OCI-LY3 (cell line): ENCODE results near the gene METTL13.
A peak's percentile ranks its signal among the peaks of the same experiment; 100 is the strongest.

Experiments
- H2AFZ ChIP-seq: fragments of 200-600, 300-600 bp; shearing (Covaris generic); 2 replicates; pipeline ENCODE4 v1.6.0; 2014; ENCODE audit warnings: antibody characterized with exemption, low read depth, low read length
- H3K27ac ChIP-seq: fragments of 200-600, 300-600 bp; sonication (generic); 2 replicates; pipeline ENCODE4 v1.5.1; 2014; ENCODE audit warnings: mild to moderate bottlenecking, low read length, moderate library complexity, mixed read lengths
- H3K27me3 ChIP-seq: fragments of 200-600, 300-600 bp; sonication (generic); 2 replicates; pipeline ENCODE4 v1.6.1; 2014; ENCODE audit warnings: low read depth, low read length, mixed read lengths
- H3K36me3 ChIP-seq: fragments of 200-600, 300-600 bp; sonication (generic); replicated peaks from 2 replicates; pipeline ENCODE3; 2014; ENCODE audit warnings: low read depth, low read length, mixed read lengths
- H3K4me1 ChIP-seq: fragments of 300-600, 200-600 bp; sonication (generic); 2 replicates; pipeline ENCODE4 v1.6.1; 2014; ENCODE audit warnings: low read length, mixed read lengths
- H3K4me2 ChIP-seq: fragments of 200-600, 300-600 bp; sonication (generic); 2 replicates; pipeline ENCODE4 v1.6.1; 2014; ENCODE audit warnings: low read length, mixed read lengths
- H3K4me3 ChIP-seq: fragments of 300-600, 200-600 bp; sonication (generic); 2 replicates; pipeline ENCODE4 v1.5.1; 2014; ENCODE audit warnings: antibody characterized with exemption, mild to moderate bottlenecking, low read length, moderate library complexity
- H3K79me2 ChIP-seq: fragments of 300-600, 200-600 bp; shearing (Covaris generic); 2 replicates; pipeline ENCODE4 v1.6.1; 2014; ENCODE audit warnings: mild to moderate bottlenecking, low read length, mixed read lengths
- H3K9ac ChIP-seq: fragments of 300-600, 200-600 bp; shearing (Covaris generic); 2 replicates; pipeline ENCODE4 v1.6.0; 2014; ENCODE audit warnings: mild to moderate bottlenecking, low read length, moderate library complexity
- H3K9me3 ChIP-seq: fragments of 200-600, 300-600 bp; shearing (Covaris generic); 2 replicates; pipeline ENCODE4 v1.6.1; 2014; ENCODE audit warnings: low read length, mixed read lengths; ENCODE audit not compliant: insufficient read depth
- H4K20me1 ChIP-seq: fragments of 200-600, 300-600 bp; sonication (generic); 2 replicates; pipeline ENCODE4 v1.6.1; 2016; ENCODE audit warnings: low read length, mixed read lengths; ENCODE audit not compliant: insufficient read depth
- CTCF ChIP-seq: fragments of 200-600, 300-600 bp; sonication (generic); IDR thresholded peaks from 2 replicates; pipeline ENCODE4 v1.5.1; 2014; ENCODE audit warnings: antibody characterized with exemption, low read length, low read depth
- EZH2phosphoT487 ChIP-seq: fragments of 200-600 bp; shearing (Covaris generic); IDR thresholded peaks from 2 replicates; pipeline ENCODE4 v1.6.1; 2018; ENCODE audit warnings: antibody characterized with exemption, mixed run types, low read depth

The METTL13 gene

DNA sequence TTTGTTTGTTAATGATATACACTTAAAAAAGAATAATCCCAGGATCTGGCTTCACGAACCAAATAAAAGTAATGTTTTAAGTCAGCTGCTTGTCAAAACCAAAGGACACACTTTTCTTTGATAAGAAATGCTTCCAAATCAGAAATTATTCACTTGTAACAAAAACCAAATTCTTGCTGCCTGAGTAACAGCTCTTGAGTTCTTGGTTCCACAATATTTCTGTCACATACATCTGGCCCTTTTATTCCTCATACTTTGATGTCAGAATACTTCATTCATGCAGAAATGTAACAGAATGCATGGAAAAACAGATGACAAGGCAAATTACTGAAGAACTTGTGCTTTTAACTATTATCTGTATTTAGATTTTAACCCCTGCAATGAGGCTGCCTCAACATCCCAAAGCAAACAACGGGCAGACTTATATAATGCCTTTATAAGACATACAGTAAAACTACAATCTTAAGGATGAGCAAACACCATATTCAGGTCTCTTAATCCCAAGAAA lies 41.0 kb upstream of the METTL13 start:
- Histone ChIP-seq H3K27ac (no peak overlapping the region), H3K9ac (no peak overlapping the region), H3K9me3 (no peaks in the 10 kb centered on the region), H2AFZ (no peak overlapping the region), H3K79me2 (peaks cover 11% of the 10 kb centered on the region; the same call in 1 of the 2 replicates), H4K20me1 (no peaks in the 10 kb centered on the region), H3K4me2 (peak overlapping the region; percentile 71), H3K4me3 (peak overlapping the region; percentile 74), H3K4me1 (peaks cover 17% of the 10 kb centered on the region), H3K27me3 (no peaks in the 10 kb centered on the region), H3K36me3 (peaks cover 8% of the 10 kb centered on the region)
- TF ChIP-seq EZH2phosphoT487, result no peak
- no peak for TF ChIP-seq CTCF

DNA sequence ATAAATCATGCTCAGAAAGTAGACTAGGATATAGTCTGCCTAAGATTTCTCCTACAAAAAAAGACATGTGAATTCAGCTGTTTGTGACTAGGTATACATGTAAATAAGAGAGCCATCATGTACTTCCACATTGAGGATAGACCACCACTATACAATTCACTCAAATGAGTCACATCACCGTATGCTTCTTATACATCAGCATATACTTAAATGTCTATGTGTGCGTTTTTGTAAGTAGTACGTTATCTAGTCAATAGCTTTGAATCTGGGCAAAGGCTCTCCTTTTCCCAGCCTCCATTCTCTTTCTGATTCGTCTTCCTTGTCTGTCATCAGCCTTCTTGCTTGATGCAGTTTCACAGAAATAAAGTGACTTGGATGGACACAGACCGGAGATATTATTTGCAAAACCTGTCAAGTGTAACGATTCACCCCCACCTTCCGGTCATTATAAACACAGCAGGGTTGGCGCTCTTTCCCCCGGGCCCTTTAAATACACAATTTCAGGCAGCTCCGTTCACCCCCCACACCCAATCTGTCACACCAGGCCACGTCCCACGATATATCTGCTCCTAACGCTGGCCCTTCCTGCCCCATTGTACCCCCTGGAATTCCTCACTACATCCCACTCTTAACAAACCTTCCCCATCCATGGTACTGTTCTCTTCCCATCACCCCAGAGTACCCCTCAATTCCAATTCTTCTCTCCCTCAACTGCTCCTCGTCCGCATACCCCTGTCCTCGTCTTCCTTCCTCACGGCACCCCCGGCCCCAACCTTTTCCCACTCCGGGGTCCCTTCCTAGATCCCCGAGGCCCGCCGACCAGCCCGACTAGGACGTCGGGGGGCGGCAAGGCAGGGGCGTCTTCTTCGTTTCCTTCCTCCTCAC lies 40.2 kb upstream of the METTL13 start:
- peaks cover 11% of the 10 kb centered on the region; the same call in 1 of the 2 replicates for H3K79me2 ChIP-seq
- H2AFZ ChIP-seq, result peak overlapping the region; percentile 63
- peak overlapping the region; percentile 71 for H3K4me2 ChIP-seq
- H3K27ac ChIP-seq, result peak overlapping the region; percentile 59
- peaks cover 7% of the 10 kb centered on the region for H3K36me3 ChIP-seq
- H3K27me3 ChIP-seq, result no peaks in the 10 kb centered on the region
- no peaks in the 10 kb centered on the region for H4K20me1 ChIP-seq
- H3K4me3 ChIP-seq, result peak overlapping the region; percentile 74
- TF ChIP-seq EZH2phosphoT487, result no peak
- TF ChIP-seq CTCF, result peak; percentile 24; the same call in 1 of the 2 replicates
- no peaks in the 10 kb centered on the region for H3K9me3 ChIP-seq
- H3K4me1 ChIP-seq, result peaks cover 17% of the 10 kb centered on the region
- H3K9ac ChIP-seq, result peak overlapping the region; percentile 79

DNA sequence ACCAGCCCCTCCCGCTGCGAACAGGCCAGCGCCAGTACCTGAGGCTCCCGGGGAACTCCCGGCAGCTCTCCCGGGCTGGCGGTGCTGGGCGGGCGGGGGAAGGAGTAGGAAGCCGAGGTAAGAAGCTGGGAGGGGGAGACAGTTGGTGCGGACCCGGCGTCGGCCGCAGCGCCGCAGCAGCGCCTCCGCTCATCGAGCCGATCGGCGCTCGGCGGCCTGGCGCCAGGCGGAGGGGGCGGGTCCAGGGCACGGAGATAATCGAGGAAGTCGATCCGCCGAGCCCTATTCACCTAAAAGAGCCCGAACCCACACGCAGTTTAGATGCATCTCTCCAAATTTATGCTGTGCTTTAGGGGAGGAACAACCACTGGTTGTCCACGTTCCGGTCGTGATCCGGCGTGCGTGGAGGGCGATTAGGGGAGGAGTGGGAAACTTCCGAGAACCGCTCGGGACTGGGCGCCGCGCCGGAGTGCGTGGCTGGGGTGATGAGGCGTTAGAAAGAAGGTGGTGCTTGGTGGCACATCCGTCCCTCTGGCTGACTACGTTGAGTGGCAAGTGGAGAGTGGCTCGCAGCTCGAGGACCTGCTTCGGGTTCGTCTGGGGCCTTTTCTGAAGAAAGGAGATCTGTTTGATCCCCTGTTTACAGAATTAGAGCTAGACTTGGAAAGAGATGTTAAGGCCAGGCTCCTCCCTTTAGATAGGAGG lies 39.4 kb upstream of the METTL13 start, which contains the start of gene VAMP4:
TSS of gene VAMP4 (minus strand) at position 194 of the 705 bp plus-strand sequence. CDS start 3,651 bp downstream, outside the sequence.
- peaks cover 11% of the 10 kb centered on the region; the same call in 1 of the 2 replicates for H3K79me2 ChIP-seq
- H3K27me3 ChIP-seq, result no peaks in the 10 kb centered on the region
- TF ChIP-seq CTCF (no peak), EZH2phosphoT487 (no peak)
- H3K27ac ChIP-seq, result peak within 1 kb of the TSS; percentile 59
- H3K4me2 ChIP-seq, result peak within 1 kb of the TSS; percentile 88
- peak within 1 kb of the TSS; percentile 63 for H2AFZ ChIP-seq
- peak within 1 kb of the TSS; percentile 79 for H3K9ac ChIP-seq
- peaks cover 2% of the 10 kb centered on the region for H3K36me3 ChIP-seq
- peak within 1 kb of the TSS; percentile 74 for H3K4me3 ChIP-seq
- H3K4me1 ChIP-seq, result peaks cover 17% of the 10 kb centered on the region
- H4K20me1 ChIP-seq, result no peaks in the 10 kb centered on the region
- no peaks in the 10 kb centered on the region for H3K9me3 ChIP-seq

DNA sequence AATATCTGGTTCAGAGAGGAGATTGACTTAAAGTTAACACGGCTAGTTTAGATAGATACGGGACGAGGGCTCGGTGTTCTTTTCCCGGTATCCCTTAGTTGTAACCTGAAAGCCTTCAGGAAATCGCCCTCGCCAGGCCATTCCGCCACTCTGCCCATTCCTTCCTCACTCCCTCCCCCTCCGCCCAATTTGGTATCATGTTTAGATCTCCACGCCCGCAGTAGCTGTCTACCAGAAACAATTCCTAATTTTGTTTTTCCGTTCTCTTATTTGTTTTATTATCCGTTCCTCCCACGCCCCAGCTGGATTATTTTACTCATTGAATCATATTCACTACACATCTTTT lies 38.9 kb upstream of the METTL13 start:
- Histone ChIP-seq H4K20me1 (no peaks in the 10 kb centered on the region), H2AFZ (peak overlapping the region; percentile 63), H3K79me2 (peaks cover 11% of the 10 kb centered on the region; the same call in 1 of the 2 replicates), H3K9ac (peak overlapping the region; percentile 79), H3K4me3 (peak overlapping the region; percentile 74), H3K4me2 (peak overlapping the region; percentile 88), H3K4me1 (peaks cover 17% of the 10 kb centered on the region), H3K9me3 (no peaks in the 10 kb centered on the region), H3K27ac (peak overlapping the region; percentile 59), H3K27me3 (no peaks in the 10 kb centered on the region), H3K36me3 (no peaks in the 10 kb centered on the region)
- TF ChIP-seq EZH2phosphoT487, result no peak
- TF ChIP-seq CTCF, result no peak
